GM13976 (cell line): Measurements from ENCODE around the gene PANX1.

ENCODE experiments used
- DNase-seq: peaks from one replicate; pipeline ENCODE4 v3.0.0; 2012; ENCODE audit warnings: low spot score
- in situ Hi-C: fragments of 300-500 bp; cut with MboI; formaldehyde crosslinking; loops from one replicate; pipeline ENCODE4 v1.12.0; 2022; ENCODE audit warnings: low sequenced_read_pairs, mixed read lengths, inconsistent platforms; ENCODE audit not compliant: unreplicated experiment
- TF ChIP-seq, protein P1 (sequence below): IDR thresholded peaks from 2 replicates; pipeline ENCODE4 v1.5.1; 2012; ENCODE audit warnings: borderline replicate concordance, mild to moderate bottlenecking; ENCODE audit not compliant: insufficient read depth; ENCODE audit errors: extremely low read depth, missing control alignments, control extremely low read depth

PANX1 gene

GRCh38 chr11:94147433-94147845, 18.8 kb downstream of the PANX1 start:
- in situ Hi-C loops: no loop called here
- TF ChIP-seq, protein P1, sequence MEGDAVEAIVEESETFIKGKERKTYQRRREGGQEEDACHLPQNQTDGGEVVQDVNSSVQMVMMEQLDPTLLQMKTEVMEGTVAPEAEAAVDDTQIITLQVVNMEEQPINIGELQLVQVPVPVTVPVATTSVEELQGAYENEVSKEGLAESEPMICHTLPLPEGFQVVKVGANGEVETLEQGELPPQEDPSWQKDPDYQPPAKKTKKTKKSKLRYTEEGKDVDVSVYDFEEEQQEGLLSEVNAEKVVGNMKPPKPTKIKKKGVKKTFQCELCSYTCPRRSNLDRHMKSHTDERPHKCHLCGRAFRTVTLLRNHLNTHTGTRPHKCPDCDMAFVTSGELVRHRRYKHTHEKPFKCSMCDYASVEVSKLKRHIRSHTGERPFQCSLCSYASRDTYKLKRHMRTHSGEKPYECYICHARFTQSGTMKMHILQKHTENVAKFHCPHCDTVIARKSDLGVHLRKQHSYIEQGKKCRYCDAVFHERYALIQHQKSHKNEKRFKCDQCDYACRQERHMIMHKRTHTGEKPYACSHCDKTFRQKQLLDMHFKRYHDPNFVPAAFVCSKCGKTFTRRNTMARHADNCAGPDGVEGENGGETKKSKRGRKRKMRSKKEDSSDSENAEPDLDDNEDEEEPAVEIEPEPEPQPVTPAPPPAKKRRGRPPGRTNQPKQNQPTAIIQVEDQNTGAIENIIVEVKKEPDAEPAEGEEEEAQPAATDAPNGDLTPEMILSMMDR: no peak
- no peak for DNase-seq

DNA sequence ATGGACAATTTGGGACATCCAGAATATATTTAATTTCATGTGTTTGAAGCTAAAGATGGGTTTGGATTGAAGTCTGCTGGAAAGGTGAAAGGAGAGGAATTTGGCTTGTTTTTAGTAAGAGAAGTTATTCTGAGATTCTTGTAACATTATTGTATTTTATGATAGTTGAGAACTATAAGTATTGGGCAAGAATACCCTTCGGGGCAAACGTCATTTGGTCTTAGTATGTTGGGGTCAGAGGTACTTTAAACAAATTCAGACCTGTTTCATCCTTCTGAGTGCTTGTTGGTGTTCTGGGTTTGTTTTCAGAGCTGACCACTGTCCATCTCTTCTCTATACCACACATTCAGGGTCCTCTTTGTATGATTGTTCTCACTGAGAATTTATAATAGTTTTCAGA, 19.5 kb downstream of the PANX1 start:
- TF ChIP-seq, protein P1: no peak
- no peak for DNase-seq
- in situ Hi-C loops: no loop called here

DNA sequence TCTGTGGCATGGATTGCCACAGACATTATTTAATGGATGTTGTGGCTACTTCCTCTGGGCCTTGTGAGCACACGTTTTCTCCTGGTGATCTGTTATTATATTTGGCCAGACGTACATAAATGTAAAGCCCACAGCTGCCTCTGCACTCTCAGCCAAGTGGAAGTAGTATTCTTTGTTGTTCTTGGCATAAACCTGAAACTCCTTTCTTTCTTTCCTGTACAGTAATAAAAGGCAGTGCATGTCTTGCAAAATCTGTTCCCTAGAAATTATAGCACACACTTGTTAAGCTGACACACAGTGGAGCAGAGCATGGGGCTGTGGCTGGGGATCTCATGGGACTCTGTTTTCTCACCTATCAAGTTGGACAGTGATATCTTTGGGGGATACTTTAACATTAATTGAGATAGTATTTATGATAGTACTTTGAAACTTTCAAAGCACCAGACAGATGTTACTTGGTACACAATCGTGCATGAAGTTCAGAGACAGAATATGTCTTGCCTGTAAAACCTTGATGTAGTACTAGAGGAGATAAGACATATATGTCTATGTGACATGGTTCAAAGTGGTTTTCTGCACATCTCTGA, 20.9 kb downstream of the PANX1 start:
- no peak for DNase-seq
- TF ChIP-seq, protein P1: no peak
- in situ Hi-C loops: no loop called here

GRCh38 chr11:94150056-94150455, 21.4 kb downstream of the PANX1 start:
- in situ Hi-C loops: no loop called here
- TF ChIP-seq, protein P1: no peak
- DNase-seq: no peak

DNA sequence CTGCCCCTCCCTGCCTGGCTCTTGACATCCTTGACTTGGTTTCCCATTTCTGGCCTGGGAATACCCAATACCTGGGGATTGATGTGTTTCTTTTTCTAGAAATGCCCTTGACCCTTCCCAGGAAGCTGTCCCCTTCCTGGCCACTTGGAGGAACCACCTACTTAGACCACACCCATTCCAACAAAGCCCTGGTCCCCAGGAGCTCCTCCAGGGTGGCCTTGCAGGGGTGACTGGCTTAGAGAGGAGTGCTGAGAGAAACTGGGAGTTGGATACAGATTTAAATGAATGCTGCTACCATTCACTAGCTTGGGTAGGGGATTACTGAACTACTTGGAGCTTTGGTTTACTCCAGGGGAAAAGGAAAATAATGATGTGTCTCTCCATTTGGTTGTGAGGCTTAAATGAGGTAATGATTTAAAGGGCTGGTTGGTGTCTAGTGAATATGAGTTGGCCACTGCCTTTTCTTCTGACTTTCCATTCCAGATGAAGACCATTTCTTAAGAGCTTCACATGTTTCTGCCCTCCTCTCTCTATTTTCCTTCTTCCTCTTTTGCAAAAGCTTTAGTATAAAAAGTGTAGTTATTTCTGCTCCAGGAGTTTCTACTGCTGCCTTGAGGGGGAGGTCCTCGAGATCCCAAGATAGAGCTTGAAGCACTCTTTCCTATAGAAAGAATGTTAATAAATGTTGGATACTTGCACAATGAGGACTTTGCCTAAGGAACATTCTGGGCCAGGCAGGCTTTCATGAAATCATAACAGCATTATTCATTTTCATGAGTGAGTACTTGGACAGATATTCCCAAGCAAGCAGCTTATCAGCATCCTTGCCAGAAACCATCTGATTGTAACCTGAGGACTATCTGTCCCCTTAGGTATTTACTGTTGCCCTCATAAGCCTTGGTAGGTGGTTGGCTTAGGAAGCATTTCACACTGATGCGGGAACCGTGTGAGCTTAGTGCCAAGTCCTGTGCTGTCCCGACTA, 22.4 kb downstream of the PANX1 start:
- TF ChIP-seq, protein P1: no peak
- DNase-seq: no peak
- in situ Hi-C loops: no loop called here

GRCh38 chr11:94151903-94152677, 23.4 kb downstream of the PANX1 start:
- TF ChIP-seq, protein P1: no peak
- DNase-seq: no peak
- in situ Hi-C loops: no loop called here
